GM04503 (cell line): ENCODE results near the gene ATP1B3.
"Not testable (repeated sequence)": the region's sequence is repeated elsewhere in the genome, so short reads cannot be mapped to it uniquely, and the experiment has no call there.

Experiments
- DNase-seq: peaks from one replicate; pipeline ENCODE4 v3.0.0-alpha.2; 2012; ENCODE audit warnings: low read depth

ATP1B3 gene

GRCh38 chr3:141860766-141861513 is 15.5 kb upstream of the ATP1B3 start:
- DNase-seq: no peak

GRCh38 chr3:141862279-141862816 is 14.1 kb upstream of the ATP1B3 start:
- no peak for DNase-seq

GRCh38 chr3:141863491-141863890 is 13.0 kb upstream of the ATP1B3 start:
- DNase-seq: no peak

GRCh38 chr3:141864281-141864970 is 12.0 kb upstream of the ATP1B3 start:
- DNase-seq: no peak

- no peak for DNase-seq
Measured at GRCh38 chr3:141865101-141865500, 11.3 kb upstream of the ATP1B3 start.

GRCh38 chr3:141870091-141870687 is 6.3 kb upstream of the ATP1B3 start:
- no peak for DNase-seq

GRCh38 chr3:141875374-141875892 is 1.0 kb upstream of the ATP1B3 start:
- no peak for DNase-seq

- no peak for DNase-seq
Measured at GRCh38 chr3:141875893-141876380, 506 bp upstream of the ATP1B3 start.

DNA sequence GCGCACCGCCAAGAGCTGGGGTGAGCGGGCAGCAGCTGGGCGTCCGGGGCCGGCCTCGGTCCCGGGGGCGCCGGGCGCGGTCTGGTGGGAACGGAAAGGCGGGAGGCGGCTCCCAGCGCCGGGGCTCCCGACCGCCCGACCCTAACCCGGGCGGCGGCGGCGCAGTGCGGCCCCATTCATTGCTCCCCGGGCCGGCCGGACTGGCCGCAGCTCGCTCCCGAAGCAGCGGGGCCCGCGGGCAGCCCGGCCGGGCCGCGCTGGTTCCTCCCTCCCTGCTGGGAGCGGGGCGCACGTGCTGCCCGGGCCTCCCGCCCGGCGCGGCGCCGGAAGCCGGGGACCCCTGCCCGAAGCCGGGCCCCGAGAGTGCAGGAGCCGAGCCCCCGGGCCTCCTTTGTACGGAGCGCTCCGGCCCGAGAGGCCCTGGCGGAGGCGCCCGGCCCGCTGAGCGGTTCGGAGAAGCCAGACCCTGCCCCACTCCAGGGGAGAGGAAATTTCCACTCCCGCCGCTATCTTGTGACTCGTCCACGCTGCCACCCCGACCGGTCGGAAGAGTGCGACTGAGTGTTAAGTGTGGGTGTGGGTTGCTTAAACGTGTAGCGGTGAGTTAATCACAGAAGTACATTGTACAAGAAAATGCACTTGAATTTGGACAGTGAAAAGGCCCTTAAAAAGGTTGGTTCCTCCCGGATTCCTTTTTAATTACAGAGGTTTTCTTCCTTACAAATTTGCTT is 613 bp downstream of the ATP1B3 start:
- DNase-seq: no peak

GRCh38 chr3:141877911-141878310 is 1.5 kb downstream of the ATP1B3 start:
- DNase-seq: no peak

GRCh38 chr3:141878326-141878725 is 1.9 kb downstream of the ATP1B3 start:
- no peak for DNase-seq

GRCh38 chr3:141878817-141879216 is 2.4 kb downstream of the ATP1B3 start:
- no peak for DNase-seq

DNA sequence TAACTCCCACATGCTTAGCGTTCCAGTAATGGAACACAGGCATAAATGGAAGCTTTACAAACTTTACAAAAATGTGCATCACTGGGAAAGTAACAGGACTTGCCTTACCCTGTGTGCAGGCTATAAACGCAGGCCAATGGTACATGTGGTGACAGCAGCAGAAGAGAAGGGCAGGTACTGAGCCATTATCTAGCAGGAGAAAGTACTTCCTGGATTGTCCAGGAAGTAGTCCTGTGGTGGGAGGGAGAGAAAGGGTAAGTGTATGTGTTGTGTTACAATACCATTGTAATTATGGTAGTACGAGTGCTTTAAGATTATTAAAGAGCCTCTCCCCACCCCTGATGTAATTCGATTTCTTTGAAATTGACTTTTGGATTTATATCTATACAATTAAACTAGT is 5.3 kb downstream of the ATP1B3 start:
- DNase-seq: no peak

- no peak for DNase-seq
Measured at GRCh38 chr3:141887051-141887450, 10.6 kb downstream of the ATP1B3 start.

DNA sequence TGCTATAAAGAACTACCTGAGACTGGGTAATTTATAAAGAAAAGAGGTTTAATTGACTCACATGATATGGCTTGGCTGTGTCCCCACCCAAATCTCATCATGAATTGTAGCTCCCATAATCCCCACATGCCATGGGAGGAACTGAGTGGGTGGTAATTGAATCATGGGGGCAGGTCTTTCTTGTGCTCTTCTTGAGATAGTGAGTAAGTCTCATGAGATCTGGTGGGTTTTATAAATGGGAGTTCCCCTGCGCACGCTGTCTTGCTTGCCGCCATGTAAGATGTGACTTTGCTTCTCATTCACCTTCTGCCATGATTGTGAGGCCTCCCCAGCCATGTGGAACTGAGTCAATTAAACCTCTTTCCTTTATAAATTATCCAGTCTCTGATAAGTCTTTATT is 12.1 kb downstream of the ATP1B3 start:
- not testable (repeated sequence) for DNase-seq

GRCh38 chr3:141894524-141895176 is 18.2 kb downstream of the ATP1B3 start:
- peak; percentile 71 for DNase-seq

- no peak for DNase-seq
Measured at GRCh38 chr3:141895731-141896130, 19.3 kb downstream of the ATP1B3 start.

GRCh38 chr3:141898908-141899307 is 22.5 kb downstream of the ATP1B3 start:
- DNase-seq: no peak

DNA sequence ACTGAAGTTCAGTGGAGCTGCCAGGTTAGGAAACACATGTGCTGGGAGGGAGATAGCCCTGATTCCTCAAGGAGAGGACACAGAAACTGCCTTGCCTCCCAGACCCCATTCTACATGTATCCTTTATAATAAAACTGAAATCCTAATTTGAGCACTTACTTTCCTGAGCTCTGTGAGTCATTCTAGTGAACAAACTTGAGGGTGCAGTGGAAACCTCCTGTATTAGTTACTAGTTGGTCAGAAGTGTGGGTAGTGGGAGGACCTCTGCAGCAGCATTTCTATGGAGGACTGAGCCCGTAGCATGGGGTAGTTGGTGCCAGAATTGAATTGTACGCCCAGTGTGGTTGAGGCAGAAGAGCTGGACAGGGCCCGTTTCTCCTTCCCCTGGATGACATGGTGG is 23.9 kb downstream of the ATP1B3 start:
- DNase-seq: no peak

DNA sequence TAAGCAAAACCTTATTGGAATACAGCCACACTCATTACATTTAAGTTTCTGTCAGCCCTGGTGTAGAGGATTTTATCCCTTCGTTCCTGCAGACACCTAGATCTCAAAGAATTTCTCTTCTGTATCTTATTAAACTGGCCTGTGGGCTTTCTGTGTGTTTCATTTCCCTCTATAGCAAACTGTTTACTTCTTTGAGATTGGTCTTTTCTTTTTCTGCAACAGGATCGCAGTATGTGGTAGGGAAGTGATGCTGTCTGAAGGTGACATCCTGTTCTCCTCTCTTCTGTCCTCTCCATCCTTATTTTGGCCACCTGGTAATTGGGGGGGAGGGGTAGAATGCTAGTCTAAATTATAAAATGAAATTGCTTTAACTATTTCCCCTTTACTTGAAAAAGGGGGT is 25.5 kb downstream of the ATP1B3 start:
- no peak for DNase-seq

DNA sequence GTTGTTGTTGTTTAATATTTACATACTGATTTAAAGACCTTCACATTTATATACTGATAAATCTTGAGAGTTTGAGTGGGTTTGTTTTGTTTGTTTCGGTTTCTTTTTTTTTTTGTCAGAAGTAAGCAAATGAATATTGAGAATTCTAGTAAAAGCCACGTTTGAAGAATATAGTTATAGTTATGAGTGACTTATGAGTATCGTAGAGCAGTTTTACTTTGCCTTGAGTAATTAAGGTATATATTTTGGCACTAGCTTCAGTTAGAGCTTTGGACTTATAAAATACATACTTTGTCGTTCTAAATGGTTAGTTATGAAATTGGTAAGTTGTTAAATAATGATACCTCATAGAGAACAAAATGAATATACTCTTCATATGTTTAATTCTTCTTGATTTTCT is 27.8 kb downstream of the ATP1B3 start:
- no peak for DNase-seq
